Measurements from ENCODE around the gene USB1. TPM values are rescaled to one million over a fixed set of nuclear protein-coding genes. Genes with fewer than 3 reads are reported as not detected.

USB1 gene
- total RNA-seq, 4 donors from 2014 or later, result 31.5 to 51.1 (median 33.3) TPM

DNA sequence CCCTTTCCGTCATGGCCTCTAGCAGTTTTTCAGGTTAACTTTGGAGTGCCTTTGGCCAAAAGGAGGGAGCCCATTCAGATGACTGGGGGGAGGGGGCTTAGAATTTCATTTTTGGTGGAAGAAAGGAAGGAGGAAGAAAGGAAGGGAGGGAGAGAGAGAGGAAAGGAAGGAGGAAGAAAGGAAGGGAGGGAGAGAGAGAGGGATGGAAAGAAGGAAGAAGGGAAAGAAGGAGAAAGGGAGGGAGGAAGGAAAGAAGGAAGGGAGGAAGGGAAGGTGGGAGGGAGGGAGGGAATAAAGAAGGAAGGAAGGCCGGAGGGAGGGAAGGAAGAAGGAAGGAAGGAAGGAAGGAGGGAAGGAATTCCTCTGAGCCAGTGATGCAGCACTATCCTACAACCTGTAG is 50.1 kb downstream of the USB1 start:
- Histone ChIP-seq H3K36me3 (no peaks in the 10 kb centered on the region), H3K9me3 (no peaks in the 10 kb centered on the region), H3K27me3 (no peaks in the 10 kb centered on the region), H3K4me1 (peaks cover 9 to 29% (median 21%) of the 10 kb centered on the region in 4 donors), H3K4me3 (no peak overlapping the region), H3K27ac (replicated peaks in 1 of 4) (no peak overlapping the region)
- TF ChIP-seq POLR2A (IDR thresholded peaks at IDR 0.05; ENCODE audit: low read depth) (no peak), EP300 (IDR thresholded peaks at IDR 0.05) (no peak), POLR2AphosphoS5 (IDR thresholded peaks at IDR 0.05) (no peak)
- TF ChIP-seq, protein P1, sequence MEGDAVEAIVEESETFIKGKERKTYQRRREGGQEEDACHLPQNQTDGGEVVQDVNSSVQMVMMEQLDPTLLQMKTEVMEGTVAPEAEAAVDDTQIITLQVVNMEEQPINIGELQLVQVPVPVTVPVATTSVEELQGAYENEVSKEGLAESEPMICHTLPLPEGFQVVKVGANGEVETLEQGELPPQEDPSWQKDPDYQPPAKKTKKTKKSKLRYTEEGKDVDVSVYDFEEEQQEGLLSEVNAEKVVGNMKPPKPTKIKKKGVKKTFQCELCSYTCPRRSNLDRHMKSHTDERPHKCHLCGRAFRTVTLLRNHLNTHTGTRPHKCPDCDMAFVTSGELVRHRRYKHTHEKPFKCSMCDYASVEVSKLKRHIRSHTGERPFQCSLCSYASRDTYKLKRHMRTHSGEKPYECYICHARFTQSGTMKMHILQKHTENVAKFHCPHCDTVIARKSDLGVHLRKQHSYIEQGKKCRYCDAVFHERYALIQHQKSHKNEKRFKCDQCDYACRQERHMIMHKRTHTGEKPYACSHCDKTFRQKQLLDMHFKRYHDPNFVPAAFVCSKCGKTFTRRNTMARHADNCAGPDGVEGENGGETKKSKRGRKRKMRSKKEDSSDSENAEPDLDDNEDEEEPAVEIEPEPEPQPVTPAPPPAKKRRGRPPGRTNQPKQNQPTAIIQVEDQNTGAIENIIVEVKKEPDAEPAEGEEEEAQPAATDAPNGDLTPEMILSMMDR (IDR thresholded peaks at IDR 0.05), result no peak
- WGBS, result 75% methylated on average over 2 of the region's 2 CpGs
- intact Hi-C loops (cut with DNase I), result no loop called here
- DNase-seq (ENCODE audit: extremely low spot score), result no peak

DNA sequence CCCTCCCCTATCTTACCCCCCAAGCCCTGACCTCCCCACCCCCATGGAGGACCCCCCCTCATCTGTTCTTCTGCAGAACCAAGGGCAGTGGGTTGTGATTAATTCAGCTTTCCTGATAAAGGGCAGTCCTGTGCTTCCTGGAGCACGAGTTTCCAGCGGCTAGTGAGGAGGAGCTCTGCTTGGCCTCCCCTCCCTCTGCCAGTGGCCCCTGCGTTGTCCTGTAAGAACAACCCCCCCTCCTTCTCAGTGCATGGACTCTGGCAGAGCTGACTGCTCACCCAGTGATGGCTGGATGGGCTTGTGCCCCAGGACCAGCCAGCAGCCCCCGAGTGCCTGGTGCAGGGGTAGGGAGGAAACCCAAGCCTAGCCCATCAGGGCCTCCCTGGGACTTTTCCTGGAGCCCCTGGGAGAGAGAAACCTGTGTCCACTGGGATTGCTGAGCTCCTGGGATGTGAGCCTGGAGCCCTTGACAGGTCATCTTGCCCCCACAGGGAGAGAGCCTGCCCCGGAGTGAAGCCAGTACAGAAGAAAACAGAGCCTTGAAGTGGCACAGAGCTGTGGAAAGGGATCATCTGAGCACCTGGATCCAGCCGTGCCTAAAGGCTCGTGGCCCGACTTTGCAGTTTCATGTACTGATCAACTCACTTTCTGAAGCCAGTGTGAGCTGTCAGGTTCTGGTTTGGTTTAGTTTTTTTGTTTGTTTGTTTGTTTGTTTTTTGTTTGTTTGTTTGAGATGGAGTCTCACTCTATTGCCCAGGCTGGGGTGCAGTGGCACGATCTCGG is 50.8 kb downstream of the USB1 start:
- DNase-seq (ENCODE audit: extremely low spot score), result no peak

DNA sequence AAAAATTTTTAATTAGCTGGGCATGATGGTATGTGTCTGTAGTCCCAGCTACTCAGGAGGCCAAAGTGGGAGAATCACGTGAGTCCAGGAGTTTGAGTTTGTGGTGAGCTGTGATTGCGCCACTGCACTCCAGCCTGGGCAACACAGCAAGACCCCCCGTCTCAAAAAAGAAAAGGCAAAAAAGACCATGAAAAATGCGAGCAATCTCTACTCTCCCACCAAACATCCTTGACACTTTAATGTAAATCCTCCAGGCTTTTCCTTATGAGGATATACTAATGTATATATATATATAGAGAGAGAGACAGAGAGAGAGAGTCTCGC is 52.4 kb downstream of the USB1 start:
- H3K4me1 ChIP-seq, result peaks cover 0 to 12% (median 6%) of the 10 kb centered on the region in 4 donors
- TF ChIP-seq, protein P1 (IDR thresholded peaks at IDR 0.05), result no peak
- TF ChIP-seq POLR2A (IDR thresholded peaks at IDR 0.05; ENCODE audit: low read depth) (no peak), EP300 (IDR thresholded peaks at IDR 0.05) (no peak), POLR2AphosphoS5 (IDR thresholded peaks at IDR 0.05) (no peak)
- intact Hi-C loops (cut with DNase I), result no loop called here
- 90% methylated on average over 5 of the region's 5 CpGs for WGBS
- H3K9me3 ChIP-seq, result no peaks in the 10 kb centered on the region
- no peak for DNase-seq (ENCODE audit: extremely low spot score)
- no peak overlapping the region for H3K4me3 ChIP-seq
- no peaks in the 10 kb centered on the region for H3K27me3 ChIP-seq
- H3K36me3 ChIP-seq, result no peaks in the 10 kb centered on the region
- H3K27ac ChIP-seq (replicated peaks in 1 of 4), result no peak overlapping the region

More for the DNA sequence above, 50.8 kb downstream of the USB1 start:
- 77% methylated on average over 9 of the region's 10 CpGs for WGBS
- Histone ChIP-seq H3K36me3 (no peaks in the 10 kb centered on the region), H3K9me3 (no peaks in the 10 kb centered on the region), H3K4me1 (peaks cover 9 to 27% (median 16%) of the 10 kb centered on the region in 4 donors), H3K27me3 (no peaks in the 10 kb centered on the region), H3K27ac (replicated peaks in 1 of 4) (no peak overlapping the region), H3K4me3 (no peak overlapping the region)
- intact Hi-C loops (cut with DNase I), result no loop called here
- TF ChIP-seq POLR2A (IDR thresholded peaks at IDR 0.05; ENCODE audit: low read depth) (no peak), EP300 (IDR thresholded peaks at IDR 0.05) (no peak), POLR2AphosphoS5 (IDR thresholded peaks at IDR 0.05) (no peak)
- TF ChIP-seq, protein P1 (IDR thresholded peaks at IDR 0.05), result no peak

DNA sequence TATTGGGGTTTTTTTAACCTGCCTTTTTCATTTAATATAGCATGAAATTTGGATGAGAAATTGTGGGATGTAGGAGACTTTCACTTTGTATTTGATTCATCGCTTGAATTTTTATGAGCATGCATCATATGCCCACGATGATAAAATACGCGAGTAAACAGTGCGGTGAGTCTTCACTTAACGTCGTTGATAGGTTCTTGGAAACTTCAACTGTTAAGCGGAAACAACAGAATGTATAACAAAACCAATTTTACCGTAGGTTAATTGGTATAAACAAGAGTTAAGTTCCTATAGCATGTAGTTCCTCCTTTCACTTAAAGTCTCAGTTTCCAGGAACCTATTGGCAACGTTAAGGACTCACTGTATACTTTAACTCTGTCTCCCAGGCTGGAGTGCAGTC is 53.1 kb downstream of the USB1 start:
- Histone ChIP-seq H3K4me3 (no peak overlapping the region), H3K9me3 (no peaks in the 10 kb centered on the region), H3K27me3 (no peaks in the 10 kb centered on the region), H3K27ac (replicated peaks in 1 of 4) (no peak overlapping the region), H3K4me1 (peaks cover 0 to 5% (median under 1%) of the 10 kb centered on the region in 4 donors), H3K36me3 (no peaks in the 10 kb centered on the region)
- DNase-seq (ENCODE audit: extremely low spot score), result no peak
- 81% methylated on average over 10 of the region's 10 CpGs for WGBS
- TF ChIP-seq, protein P1 (IDR thresholded peaks at IDR 0.05), result no peak
- no peak for TF ChIP-seq EP300 (IDR thresholded peaks at IDR 0.05)
- no peak for TF ChIP-seq POLR2A (IDR thresholded peaks at IDR 0.05; ENCODE audit: low read depth)
- no peak for TF ChIP-seq POLR2AphosphoS5 (IDR thresholded peaks at IDR 0.05)
- intact Hi-C loops (cut with DNase I), result no loop called here
